Loucy (cell line): Measurements from ENCODE around the gene WDR33.

Experiments
- CTCF ChIP-seq: fragments of 200-600 bp; sonication (generic); conservative IDR thresholded peaks from 2 replicates; pipeline ENCODE4 v1.5.1; 2014; ENCODE audit warnings: mild to moderate bottlenecking, antibody characterized with exemption, low read length
- EZH2phosphoT487 ChIP-seq: fragments of 200-600 bp; IDR thresholded peaks from 2 replicates; pipeline ENCODE4 v1.6.1; 2018; ENCODE audit warnings: antibody characterized with exemption, mild to moderate bottlenecking, moderate library complexity, borderline replicate concordance

- TF ChIP-seq CTCF (no peak), EZH2phosphoT487 (no peak)
These were observed 137.5 kb downstream of the WDR33 start for GRCh38 chr2:127673291-127674069.
